Posterior cingulate gyrus (tissue), 11 donors: ENCODE measurements around the gene EEIG1.

Source experiments
- DNase-seq, 10 donors: peaks; one replicate each; pipeline versions ENCODE4 v3.0.0 to v3.0.0-alpha.2; 2020 to 2021; ENCODE audit warnings: mixed read lengths in 3 of 10
- intact Hi-C: fragments of 100-400 bp; cut with DNase I; formaldehyde crosslinking; loops from one replicate; pipeline ENCODE4 v1.15.1; 2023

The EEIG1 gene

DNA sequence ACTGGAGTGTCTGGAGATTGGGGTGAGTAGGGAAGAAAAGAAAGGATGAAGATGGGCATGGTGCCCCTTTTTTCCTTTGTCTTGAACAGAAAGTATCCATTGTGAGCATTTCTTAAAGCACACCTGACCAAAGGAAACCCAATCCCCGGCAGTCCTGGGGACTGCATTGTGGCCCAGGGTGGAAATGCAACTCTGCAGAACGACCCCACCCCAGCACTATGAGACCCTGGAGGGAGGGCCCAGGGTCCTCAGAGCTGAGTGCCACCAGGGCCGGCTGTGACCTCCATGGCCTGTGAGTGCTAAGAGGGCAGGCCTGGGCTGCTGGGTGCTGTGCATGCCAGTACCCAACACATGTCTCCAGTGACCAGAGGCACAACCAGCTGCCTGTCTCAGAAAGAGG lies 18.5 kb downstream of the EEIG1 start:
- peak in 2 of 10 donors; percentile 15 to 73 for DNase-seq
- intact Hi-C loops, result no loop called here

DNA sequence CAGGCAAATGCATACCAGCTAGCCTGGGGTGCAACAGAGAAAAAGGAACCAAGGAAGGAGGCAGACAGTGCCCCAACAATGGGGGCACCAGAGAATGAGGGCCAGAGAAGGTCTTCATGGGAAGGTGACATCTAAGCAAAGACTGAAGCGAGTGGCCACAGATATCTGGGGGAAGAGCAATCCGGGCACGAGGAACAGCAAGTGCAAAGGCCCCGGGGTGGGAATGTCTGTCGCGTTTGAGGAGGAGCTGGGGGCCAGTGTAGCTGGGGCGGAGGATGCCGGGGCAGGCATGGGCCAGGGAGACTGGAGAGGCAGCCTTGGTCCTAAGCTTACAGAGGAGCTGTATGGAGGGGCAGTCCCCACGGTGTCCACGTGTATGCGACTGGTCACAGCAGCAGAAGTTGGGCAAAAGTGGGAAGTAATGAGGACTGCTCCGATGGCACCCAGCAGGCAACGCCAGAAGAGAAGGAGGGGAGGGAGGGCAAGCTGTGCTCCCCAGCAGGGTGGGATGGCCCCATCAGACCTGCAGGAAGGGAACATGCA lies 19.1 kb downstream of the EEIG1 start:
- intact Hi-C loops, result no loop called here
- DNase-seq, result peak in 3 of 10 donors; percentile 6 to 85 (median 15)

DNA sequence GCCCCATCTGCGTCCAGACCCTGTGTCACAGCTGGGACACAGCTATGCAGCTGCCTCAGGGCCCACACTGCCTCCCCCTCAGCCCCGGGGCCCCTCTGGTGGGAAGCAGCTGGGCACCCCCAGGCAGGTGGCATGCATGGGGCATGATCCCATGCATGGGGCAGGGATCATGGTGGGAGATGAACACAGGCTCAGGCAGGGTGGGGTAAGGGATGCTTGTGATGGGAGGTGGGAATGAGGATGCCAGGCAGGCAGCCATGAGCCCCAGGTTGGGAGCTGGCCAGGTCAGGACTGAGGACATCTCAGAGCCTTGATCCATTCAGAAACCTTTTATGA lies 19.7 kb downstream of the EEIG1 start:
- intact Hi-C loops, result no loop called here
- peak in 1 of 10 donors; percentile 73 for DNase-seq

DNA sequence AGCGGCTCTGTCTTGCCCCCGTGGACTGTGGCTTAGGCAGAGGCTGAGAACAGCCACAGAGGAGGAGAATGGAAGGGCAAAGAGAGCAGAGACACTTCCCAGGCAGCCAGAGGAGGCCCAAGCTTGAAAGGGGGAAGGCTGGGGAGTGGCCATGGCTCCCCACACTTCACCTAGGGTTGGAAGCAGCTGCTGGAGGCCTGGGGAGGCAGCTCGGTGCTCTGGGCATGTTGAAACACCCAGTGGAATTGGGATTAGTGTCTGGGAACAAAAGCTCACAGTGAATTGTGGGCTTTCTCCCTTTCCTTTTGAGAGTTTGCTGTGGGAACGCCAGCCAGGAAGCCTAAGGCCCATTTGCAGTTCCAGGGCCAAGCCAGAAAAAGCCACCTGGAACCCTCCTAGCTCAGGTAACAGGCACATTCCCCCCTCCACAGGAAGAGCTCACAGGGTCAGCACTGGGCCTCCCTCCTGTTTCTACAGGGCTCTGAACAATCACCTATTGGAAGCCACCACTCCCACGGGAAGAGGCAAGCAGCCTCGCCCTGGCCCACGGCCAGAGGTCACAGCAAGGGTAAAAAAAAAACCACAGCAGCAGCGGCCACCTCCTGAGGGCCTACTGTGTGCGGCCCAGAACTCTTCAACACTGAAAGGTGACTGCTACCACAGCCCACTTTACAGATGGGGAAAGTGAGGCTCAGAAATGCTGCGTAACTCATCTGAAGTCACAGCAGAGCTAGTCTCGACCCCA lies 20.2 kb downstream of the EEIG1 start:
- DNase-seq, result peak in 1 of 10 donors; percentile 73
- intact Hi-C loops, result no loop called here

DNA sequence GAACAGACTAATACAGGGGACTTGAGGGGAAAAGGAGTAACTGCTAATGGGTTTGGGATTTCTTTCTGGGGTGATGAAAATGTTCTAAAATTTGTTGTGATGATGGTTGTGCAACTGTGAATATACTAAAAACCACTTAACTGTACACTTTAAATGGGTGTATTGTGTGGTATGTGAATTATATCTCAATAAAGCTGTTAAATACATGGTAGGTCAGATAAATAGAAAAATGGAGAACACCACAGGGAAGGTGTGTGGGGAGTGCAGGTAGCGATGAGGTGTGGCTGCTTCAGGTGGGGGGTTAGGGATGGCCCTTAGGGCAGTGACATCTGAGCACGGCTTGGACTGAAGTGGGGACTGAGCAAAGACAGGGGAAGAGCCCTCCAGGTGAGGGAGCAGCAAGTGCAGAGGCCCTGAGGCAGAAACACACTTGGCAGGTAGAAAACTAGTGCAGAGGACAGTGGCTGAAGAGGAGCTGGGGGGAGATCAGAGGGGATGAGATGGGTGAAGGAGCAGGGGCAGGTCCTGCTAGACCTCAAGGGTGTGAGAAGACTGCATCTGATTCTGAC lies 20.9 kb downstream of the EEIG1 start:
- peak in 1 of 10 donors; percentile 58 for DNase-seq
- intact Hi-C loops, result no loop called here

DNA sequence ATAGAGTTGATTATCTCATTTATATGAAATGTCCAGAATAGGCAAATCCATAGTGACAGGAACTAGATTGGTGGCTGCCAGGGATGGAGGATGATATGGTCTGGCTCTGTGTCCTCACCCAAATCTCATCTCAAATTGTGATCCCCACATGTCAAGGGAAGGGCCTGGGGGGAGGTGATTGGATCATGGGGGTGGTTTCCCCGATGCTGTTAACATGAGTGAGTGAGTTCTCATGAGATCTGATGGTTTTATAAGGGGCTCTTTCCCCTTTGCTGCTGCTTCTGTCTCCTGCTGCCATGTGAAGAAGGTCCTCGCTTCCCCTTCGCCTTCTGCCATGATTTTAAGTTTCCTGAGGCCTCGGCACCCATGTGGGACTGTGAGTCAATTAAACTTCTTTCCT lies 21.4 kb downstream of the EEIG1 start:
- intact Hi-C loops, result no loop called here

DNA sequence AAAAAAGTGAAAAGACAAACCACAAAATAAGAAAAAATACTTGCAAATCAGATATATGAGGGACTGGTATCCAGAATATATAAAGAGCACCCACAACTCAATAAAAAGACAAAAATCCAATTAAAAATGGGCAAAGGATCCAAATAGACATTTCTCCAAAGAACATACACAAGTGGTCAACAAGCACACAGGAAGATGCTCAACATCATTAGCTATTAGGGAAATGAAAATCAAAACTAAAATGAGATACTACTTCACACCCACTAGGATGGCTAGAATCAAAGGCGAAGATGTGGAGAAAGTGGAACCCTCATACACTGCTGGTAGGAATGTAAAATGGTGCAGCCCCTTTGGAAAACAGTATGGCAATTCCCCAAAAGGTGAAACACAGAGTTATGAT lies 22.1 kb downstream of the EEIG1 start:
- intact Hi-C loops, result no loop called here
- no peak for DNase-seq

More for the DNA sequence above, 21.4 kb downstream of the EEIG1 start:
- no peak for DNase-seq

DNA sequence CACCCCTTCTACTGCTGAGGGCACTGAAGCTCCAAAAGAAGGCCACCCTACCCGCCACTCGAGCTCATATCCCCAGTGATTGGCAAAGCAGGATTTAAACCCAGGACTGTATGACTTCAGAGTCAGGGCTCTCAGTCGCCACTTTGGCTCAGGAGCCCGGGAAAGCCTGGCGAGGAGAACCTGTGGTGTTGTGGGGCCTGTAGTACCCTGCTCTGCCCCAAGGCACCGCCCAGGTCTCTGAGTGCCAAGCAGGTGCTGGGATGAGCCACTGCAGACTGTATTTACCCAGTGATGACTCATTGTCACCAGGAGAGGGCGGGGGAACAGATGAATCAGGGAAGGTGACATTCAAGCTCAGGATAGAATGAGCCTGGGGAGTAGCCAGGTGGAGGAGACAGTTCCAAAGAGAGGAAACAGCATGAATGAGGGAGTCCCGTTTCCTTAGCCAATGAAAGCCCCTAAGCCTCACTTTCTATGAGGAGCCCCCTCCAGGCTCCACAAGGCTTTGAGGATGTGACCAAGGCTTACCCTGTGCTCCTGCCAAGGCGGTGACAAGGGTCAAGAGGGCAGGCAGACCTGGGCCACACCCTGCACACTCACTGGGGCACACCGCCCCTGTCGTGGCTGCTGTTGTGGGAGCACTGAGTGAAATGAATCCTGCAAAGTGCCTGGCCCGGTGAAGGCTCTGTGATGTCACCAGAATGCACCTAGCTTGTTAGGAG lies 25.3 kb downstream of the EEIG1 start:
- DNase-seq, result peak in 7 of 10 donors; percentile 37 to 94 (median 65)
- intact Hi-C loops, result no loop called here

DNA sequence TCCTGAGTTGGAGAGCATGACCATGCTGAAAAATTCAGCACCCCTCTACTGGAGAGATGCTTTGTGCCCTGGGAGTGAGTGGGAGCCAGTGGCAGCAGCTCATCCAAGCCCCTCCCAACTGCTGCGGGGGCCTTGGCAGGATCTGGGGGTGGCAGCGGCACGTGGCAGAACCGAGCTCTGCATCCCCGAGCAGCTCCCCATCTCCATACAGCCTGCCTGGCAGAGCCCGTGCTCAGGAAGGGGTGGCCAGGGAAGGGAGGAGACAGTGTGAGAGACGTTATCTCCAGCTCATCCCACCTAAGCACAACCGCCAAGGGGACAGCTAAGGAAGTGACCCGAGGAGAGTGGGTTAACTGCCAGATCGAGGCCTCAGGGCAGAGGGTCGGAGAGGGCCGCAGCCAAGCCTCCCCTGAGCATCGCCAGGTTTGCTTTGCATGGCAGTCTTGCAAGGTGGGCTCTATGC lies 25.9 kb downstream of the EEIG1 start:
- intact Hi-C loops, result no loop called here
- DNase-seq, result peak; percentile 65 to 97 (median 81)

DNA sequence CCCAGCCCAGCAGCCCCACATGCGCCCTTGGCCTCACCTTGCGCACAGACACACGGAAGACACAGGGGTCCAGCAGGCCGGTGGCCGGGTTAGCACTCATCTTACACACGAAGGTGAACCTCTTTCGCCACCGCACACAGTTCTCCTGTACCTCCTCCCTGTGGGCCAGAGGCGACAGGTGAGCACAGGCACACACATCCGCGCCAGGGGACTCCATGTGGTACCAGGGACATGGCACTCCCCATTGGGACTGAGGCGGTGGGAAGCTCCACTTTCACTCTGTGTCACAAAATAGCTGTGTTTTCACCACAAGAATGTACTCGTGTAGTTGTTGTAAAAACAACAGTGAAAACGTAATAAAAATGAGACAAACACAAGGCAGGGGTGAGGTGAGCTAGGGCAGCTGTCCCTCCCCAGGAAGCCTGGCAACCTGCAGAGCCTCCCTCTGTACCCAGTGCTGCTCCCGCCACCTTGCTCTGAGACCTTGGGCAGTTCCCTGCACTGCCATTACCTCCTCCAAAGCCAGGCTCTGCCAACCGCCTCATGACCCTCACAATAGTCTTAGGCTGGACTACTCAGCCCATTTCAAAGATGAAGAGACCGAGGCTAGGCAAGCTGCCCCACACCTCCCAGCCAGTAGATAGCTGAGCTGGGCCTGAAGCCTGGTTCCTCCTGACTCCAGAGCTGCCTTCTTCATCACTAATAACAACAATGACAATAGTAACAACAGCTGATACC lies 26.9 kb downstream of the EEIG1 start:
- DNase-seq, result peak in 1 of 10 donors; percentile 81
- intact Hi-C loops, result no loop called here

DNA sequence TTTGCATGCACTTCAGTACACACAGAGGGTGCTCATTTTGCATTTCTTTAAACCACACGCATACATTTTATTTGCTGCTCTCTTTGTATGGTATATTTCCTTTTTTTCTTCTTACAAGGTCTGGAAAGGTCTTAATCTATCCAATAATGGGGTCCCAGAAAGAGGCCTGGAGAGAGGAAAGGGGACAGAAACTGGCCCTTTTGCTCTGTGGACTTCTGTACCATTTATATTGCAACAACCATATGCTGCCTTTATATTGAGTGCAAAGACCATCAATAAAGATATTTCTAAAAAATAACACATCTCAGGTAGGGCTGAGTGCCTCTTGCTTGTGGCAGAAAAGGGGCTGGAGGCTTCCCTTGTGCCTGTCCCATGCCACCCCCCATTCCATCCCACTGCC lies 27.6 kb downstream of the EEIG1 start:
- DNase-seq, result no peak
- intact Hi-C loops, result no loop called here

DNA sequence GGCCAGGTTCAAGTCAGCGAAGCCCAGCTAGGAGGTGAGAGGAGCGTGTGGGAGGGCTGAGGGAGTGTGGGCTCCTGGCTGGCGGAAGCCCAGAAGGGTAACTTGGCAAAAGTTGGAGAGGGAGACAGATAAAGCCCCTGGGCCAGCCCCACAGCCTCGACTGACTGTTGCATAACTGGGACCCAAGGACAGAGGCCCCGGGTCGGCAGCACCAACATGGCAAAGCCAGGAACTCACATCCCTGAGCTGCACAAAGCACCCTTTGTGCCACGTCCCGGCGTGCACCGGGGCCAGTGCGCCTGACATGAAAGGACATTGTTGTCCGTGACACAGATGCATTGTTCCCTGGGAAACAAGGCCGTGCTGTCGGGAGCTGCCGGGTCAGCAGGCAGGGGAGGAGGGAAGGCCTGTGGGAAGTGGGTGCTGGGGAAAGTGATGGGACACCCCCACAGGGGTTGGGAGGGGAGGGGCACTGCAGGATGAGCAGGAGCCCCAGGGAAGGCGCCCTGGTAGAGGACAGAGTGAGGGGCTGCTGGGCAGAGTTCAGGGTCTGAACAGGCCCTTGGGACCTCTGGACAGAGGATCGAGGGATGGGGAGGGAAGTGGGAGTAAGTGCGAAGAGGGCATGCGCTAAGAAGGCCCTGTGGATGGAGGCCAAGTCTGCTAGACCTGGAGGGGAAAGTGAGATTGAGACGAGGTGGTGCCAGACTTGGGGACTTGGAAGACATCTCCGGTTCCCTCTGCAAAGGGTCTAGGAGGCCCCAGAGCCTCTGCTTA lies 30.1 kb downstream of the EEIG1 start:
- DNase-seq, result peak; percentile 85 to 99 (median 93)
- intact Hi-C loops, result no loop called here

DNA sequence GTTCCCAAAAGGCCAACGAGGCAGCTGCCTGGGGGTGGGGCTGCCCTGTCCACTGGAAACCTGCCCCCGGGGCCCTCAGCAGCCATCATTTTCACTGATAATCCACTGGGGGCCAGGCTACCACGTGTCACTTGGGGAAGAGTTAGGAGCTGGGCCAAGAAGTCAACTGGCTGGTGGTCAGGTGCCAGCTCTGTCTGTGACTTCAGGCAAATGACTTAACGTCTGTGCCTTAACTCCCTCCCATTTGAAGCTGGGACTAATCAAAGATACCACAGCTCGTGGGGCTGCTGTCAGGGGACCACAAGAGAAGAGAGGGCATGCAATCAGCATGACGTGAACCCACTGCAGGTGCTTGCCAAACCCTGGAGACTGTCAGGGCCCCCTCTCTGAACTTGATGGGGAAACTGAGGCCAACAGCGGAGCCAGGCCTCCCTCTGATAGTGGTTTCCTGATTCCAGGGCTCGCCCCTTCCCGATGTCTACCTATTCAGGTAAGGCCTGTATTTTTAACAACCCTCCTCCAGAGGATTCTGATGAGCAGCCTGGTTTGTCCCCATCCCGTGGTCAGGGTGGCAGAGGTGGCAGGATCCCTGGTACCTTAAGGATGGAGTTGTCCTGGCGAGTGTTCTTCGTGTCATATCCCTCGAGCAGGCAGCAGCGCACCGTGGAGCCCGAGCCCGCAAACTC lies 30.8 kb downstream of the EEIG1 start:
- intact Hi-C loops, result loop anchor here (10.0 kb wide), 2 partner anchors 145 to 175 kb away; partner anchors contain the start of gene PTGES2
- peak in 7 of 10 donors; percentile 57 to 92 (median 64) for DNase-seq

DNA sequence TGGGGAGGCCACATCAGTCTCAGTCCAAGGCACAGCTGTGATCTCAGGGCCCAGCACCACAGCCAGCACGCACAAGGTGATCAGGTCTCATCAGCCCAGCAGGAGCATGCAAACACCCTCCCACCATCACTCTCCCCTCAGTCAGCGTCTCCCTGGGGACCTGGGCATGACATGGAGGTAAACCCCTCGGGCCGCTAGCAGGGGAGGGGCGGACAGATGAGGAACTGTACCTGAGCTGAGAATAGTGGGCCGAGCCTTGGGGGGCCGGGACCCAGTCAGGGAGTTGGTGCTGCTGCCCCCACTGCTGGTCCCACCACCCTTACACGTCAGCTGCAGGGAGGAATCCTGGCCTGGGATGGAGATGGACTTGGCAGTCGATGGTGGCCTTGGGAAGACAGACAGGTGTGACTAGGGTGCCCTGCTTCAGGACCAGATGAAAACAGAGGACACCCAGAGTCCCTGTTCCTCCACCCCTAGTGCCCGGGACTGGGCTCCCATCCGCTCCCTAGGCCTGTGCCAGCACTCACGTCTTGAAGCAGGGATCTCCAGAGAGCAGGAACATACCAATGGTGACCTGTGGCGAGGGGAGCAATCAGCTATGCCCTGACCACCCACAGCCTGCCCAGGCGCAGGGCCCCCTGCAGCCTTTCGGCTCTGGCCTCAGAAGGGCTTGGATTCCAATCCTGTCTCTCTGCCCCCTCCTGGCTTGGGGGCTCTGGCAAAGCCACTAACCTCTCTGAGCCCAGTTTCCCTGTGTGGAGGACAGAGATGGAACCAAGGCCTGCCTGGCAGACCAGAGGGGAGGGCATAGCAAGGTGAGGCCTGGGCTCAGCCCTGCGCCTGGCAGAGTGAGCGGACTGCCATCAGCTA lies 32.7 kb downstream of the EEIG1 start:
- intact Hi-C loops, result loop anchor here (2.0 to 10.0 kb wide), 3 partner anchors 33 to 177 kb away; partner anchors contain the start of genes EEIG1 and PTGES2
- DNase-seq, result no peak

DNA sequence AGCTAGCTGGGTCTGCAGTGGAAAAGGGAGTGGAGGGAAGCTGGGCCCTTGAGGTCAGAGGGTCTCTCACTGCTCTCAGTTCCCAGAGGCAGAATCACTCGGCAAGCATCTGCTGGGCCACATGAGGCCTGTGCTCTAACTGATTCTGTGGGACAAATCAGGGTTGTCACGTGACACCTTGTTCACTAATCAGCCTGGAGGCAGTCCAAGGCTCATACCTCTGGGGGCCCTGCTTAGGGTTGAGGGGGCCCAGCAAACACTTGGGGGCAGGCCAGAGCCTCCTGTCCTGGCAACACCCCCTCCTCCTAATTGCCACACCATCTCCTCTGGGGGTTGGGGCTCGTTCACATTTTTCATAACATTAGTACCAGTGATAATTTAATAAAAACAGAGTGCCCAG lies 34.1 kb downstream of the EEIG1 start:
- no peak for DNase-seq

DNA sequence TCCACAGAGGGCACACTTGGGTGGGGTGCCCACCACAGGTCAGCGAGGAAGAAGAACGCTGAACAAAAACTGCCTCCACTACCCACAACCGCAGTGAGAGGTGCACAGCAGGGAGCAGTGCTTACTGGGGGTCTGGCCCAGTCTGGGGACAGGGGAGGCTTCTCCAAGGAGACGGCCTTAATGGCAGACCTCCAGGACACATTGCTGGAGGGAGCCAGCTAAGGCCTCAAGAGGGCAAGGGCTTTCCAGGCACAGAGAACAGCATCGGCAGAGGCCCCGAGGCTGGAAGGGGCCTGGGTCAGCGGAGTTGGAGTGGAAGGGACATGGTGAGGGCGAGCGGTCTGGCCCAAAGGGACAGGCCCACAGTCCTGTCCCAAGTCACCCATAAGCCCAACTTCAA lies 34.8 kb downstream of the EEIG1 start:
- intact Hi-C loops, result loop anchor here (2.0 to 10.0 kb wide), 3 partner anchors 35 to 179 kb away; partner anchors contain the start of genes EEIG1 and PTGES2
- peak in 1 of 10 donors; percentile 23 for DNase-seq

More for the DNA sequence above, 34.1 kb downstream of the EEIG1 start:
- intact Hi-C loops, result loop anchor here (2.0 to 10.0 kb wide), 3 partner anchors 34 to 178 kb away; partner anchors contain the start of genes EEIG1 and PTGES2

DNA sequence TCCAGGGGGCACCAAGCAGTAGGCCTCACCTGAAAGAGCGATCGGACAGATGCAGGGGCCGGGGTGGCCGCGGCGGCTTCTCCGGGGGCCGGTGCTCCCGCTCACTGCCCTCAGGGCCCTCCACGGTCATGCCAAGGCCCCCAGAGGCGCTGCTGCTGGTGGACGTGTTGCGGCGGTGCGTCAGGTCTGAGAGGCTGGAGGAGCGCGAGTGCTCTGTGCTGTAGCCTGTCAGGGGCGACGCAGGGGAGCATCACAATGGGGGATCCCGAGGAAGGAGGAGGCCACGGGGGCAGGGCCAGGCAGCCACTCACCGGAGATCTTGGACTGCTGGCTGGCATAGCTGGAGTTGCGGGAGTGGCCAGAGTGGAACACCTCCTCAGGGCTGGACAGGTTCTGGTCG lies 35.5 kb downstream of the EEIG1 start:
- DNase-seq, result no peak

More for the DNA sequence above, 35.5 kb downstream of the EEIG1 start:
- intact Hi-C loops, result loop anchor here (10.0 kb wide), 2 partner anchors 149 to 179 kb away; partner anchors contain the start of gene PTGES2
